OCI-LY1 (cell line): Measurements from ENCODE around the gene ASIC4.

Source experiments
- CTCF ChIP-seq: fragments of 200-600 bp; sonication (generic), shearing (Covaris generic); IDR thresholded peaks from 2 replicates; pipeline ENCODE4 v1.5.1; 2017; ENCODE audit warnings: mild to moderate bottlenecking, antibody characterized with exemption, low read length, moderate library complexity, mixed read lengths
- EZH2 ChIP-seq: fragments of 200-600 bp; sonication (generic), shearing (Covaris generic); IDR thresholded peaks from 2 replicates; pipeline ENCODE4 v1.8.0; 2017; ENCODE audit warnings: borderline replicate concordance, mixed run types, mild to moderate bottlenecking, antibody characterized with exemption, low read length, moderate library complexity, mixed read lengths

- TF ChIP-seq EZH2 (no peak), CTCF (peak; percentile 100)
These were observed 27.4 kb downstream of the ASIC4 start for GRCh38 chr2:219541611-219542180.
